ENCODE data around the gene SLN. TPM values are rescaled to one million over a fixed set of nuclear protein-coding genes. Genes with fewer than 3 reads are reported as not detected.

The SLN gene
- total and polyA plus RNA-seq, 9 of the 15 experiments (the other 6 are each of a cell fraction or from before 2014, with no cell fraction given), result not detected

DNA sequence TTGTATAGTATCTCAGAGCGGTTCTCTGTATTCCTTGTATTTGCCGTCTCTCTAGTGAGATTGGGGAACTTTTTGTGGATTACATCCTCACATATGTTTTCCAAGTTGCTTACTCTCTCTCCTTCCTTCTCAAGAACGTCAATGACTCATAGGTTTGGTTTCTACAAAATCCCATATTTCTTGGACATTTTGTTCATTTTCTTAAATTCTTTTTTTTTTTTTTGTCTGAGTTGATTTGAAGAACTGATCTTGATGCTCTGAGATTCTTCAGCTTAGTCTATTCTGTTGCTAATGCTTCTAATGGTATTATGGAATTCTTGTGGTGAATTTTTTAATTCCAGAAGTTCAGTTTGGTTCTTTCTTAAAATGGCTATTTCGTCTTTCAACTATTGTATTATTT, 28.4 kb upstream of the SLN start (continued):
- TF ChIP-seq, protein P1, sequence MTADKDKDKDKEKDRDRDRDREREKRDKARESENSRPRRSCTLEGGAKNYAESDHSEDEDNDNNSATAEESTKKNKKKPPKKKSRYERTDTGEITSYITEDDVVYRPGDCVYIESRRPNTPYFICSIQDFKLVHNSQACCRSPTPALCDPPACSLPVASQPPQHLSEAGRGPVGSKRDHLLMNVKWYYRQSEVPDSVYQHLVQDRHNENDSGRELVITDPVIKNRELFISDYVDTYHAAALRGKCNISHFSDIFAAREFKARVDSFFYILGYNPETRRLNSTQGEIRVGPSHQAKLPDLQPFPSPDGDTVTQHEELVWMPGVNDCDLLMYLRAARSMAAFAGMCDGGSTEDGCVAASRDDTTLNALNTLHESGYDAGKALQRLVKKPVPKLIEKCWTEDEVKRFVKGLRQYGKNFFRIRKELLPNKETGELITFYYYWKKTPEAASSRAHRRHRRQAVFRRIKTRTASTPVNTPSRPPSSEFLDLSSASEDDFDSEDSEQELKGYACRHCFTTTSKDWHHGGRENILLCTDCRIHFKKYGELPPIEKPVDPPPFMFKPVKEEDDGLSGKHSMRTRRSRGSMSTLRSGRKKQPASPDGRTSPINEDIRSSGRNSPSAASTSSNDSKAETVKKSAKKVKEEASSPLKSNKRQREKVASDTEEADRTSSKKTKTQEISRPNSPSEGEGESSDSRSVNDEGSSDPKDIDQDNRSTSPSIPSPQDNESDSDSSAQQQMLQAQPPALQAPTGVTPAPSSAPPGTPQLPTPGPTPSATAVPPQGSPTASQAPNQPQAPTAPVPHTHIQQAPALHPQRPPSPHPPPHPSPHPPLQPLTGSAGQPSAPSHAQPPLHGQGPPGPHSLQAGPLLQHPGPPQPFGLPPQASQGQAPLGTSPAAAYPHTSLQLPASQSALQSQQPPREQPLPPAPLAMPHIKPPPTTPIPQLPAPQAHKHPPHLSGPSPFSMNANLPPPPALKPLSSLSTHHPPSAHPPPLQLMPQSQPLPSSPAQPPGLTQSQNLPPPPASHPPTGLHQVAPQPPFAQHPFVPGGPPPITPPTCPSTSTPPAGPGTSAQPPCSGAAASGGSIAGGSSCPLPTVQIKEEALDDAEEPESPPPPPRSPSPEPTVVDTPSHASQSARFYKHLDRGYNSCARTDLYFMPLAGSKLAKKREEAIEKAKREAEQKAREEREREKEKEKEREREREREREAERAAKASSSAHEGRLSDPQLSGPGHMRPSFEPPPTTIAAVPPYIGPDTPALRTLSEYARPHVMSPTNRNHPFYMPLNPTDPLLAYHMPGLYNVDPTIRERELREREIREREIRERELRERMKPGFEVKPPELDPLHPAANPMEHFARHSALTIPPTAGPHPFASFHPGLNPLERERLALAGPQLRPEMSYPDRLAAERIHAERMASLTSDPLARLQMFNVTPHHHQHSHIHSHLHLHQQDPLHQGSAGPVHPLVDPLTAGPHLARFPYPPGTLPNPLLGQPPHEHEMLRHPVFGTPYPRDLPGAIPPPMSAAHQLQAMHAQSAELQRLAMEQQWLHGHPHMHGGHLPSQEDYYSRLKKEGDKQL (CRISPR knock-in tag; IDR thresholded peaks at IDR 0.05; ENCODE audit: borderline replicate concordance), result no peak
- TF ChIP-seq STAG1 (CRISPR knock-in tag; IDR thresholded peaks at IDR 0.05; ENCODE audit: borderline replicate concordance) (no peak), PKNOX1 (IDR thresholded peaks at IDR 0.05) (no peak), ZNF589 (CRISPR knock-in tag; IDR thresholded peaks at IDR 0.05; ENCODE audit: low read depth) (no peak), NEUROD1 (IDR thresholded peaks at IDR 0.05; ENCODE audit: borderline replicate concordance, low read depth, low read length, partially characterized antibody) (no peak)
